Subcutaneous adipose tissue (tissue), 4 donors: ENCODE measurements around the gene AGAP1. TPM values are rescaled to one million over a fixed set of nuclear protein-coding genes. Genes with fewer than 3 reads are reported as not detected.

Experiments
- CTCF ChIP-seq: fragments of 450-650 bp; IDR thresholded peaks from one replicate; pipeline ENCODE4 v1.5.1; 2016; ENCODE audit warnings: low read depth, mild to moderate bottlenecking, control low read depth, antibody characterized with exemption, moderate library complexity
- total RNA-seq, 4 donors: library from RNA; depleted of rRNA; stranded (reverse); fragments of >200 nt; gene quantifications; one replicate each; pipeline ENCODE4 v1.1.0, GENCODE V29; 2016

AGAP1 gene
- total RNA-seq, 4 donors from 2014 or later, result 13.6 to 26.3 (median 23.6) TPM

GRCh38 chr2:235582729-235583128, 88.9 kb downstream of the AGAP1 start:
- TF ChIP-seq CTCF, result no peak

GRCh38 chr2:235583144-235583543, 89.3 kb downstream of the AGAP1 start:
- TF ChIP-seq CTCF, result no peak

- TF ChIP-seq CTCF, result no peak
These were observed 90.2 kb downstream of the AGAP1 start for GRCh38 chr2:235583925-235584637.

- TF ChIP-seq CTCF, result no peak
These were observed 90.8 kb downstream of the AGAP1 start for GRCh38 chr2:235584638-235585007.

- TF ChIP-seq CTCF, result no peak
These were observed 93.4 kb downstream of the AGAP1 start for GRCh38 chr2:235587202-235587601.

GRCh38 chr2:235588750-235589149, 94.9 kb downstream of the AGAP1 start:
- TF ChIP-seq CTCF, result no peak

GRCh38 chr2:235591231-235591730, 97.4 kb downstream of the AGAP1 start:
- no peak for TF ChIP-seq CTCF
